HCT116 (cell line): Measurements from ENCODE around the gene FRY. TPM values are rescaled to one million over a fixed set of nuclear protein-coding genes. Genes with fewer than 3 reads are reported as not detected.

Source experiments
- ATAC-seq: fragments of 200-7000 bp; cut with Tn5 transposase; 2 replicates; pipeline ENCODE4 v1.9.1; 2020; ENCODE audit warnings: mild to moderate bottlenecking, moderate library complexity
- BruUV-seq: library from RNA; stranded (reverse); fragments of 400-500 nt; replicated peaks from 2 replicates; lab custom pipeline; 2021; lab: Mats Ljungman, UMichigan
- CTCF ChIA-PET: fragments of 300-600 bp; sonication (Branson Sonifier 250); formaldehyde crosslinking; loops from one replicate; lab custom pipeline; 2021; ENCODE audit warnings: antibody characterized with exemption; lab: Charles Lee
- POLR2A ChIA-PET: fragments of 300-600, 350-600 bp; sonication (Branson Sonifier 250); formaldehyde crosslinking; loops from one replicate; lab custom pipeline; 2021; ENCODE audit warnings: antibody characterized with exemption; lab: Charles Lee
- RAD21 ChIA-PET, 2 experiments: fragments of 300-600 bp; sonication (Branson Sonifier 250); formaldehyde crosslinking; loops; one replicate each; lab custom pipeline; 2023; ENCODE audit warnings: low total read pairs in 2 of 2; ENCODE audit not compliant: uncharacterized antibody in 2 of 2, unreplicated experiment in 2 of 2, low non-redundant PET in 1 of 2; lab: Charles Lee
- DNase-seq: peaks from one replicate; pipeline ENCODE4 v3.0.0-alpha.2; 2010; ENCODE audit warnings: low read depth, low spot score
- H2AFZ ChIP-seq: fragments of 200-600 bp; shearing (Covaris generic), sonication (generic); 2 replicates; pipeline ENCODE4 v1.6.1; 2017; ENCODE audit warnings: low read depth, mixed run types, mixed read lengths, antibody characterized with exemption, low read length; ENCODE audit not compliant: poor library complexity, severe bottlenecking
- H3K27ac ChIP-seq: 2 replicates; pipeline ENCODE4 v1.5.1; 2012; ENCODE audit warnings: low read depth, low read length
- H3K27me3 ChIP-seq: fragments of 200-600 bp; sonication (generic); 2 replicates; pipeline ENCODE4 v1.6.1; 2016; ENCODE audit warnings: mixed run types, low read length, mixed read lengths; ENCODE audit not compliant: insufficient read depth
- H3K36me3 ChIP-seq, 2 experiments: fragments of 200-500 bp in 1 of 2; fragments of 200-600 bp in 1 of 2; sonication (Bioruptor generic) in 1 of 2; sonication (generic) in 1 of 2; 2 replicates each; pipeline versions ENCODE4 v1.5.1 to v1.6.1; 2014 to 2016; ENCODE audit warnings: low read length in 2 of 2, inconsistent platforms in 1 of 2, mixed read lengths in 1 of 2, mixed run types in 1 of 2; ENCODE audit not compliant: insufficient read depth in 2 of 2, control insufficient read depth in 1 of 2
- H3K4me1 ChIP-seq, 2 experiments: fragments of 200-600 bp in 1 of 2; sonication (generic) in 1 of 2; 2 replicates each; pipeline versions ENCODE4 v1.5.1 to v1.6.1; 2012 to 2017; ENCODE audit warnings: low read length in 2 of 2, inconsistent platforms in 1 of 2, mild to moderate bottlenecking in 1 of 2, mixed read lengths in 1 of 2, mixed run types in 1 of 2, moderate library complexity in 1 of 2; ENCODE audit not compliant: insufficient read depth in 2 of 2, control insufficient read depth in 1 of 2
- H3K4me2 ChIP-seq: fragments of 200-600 bp; sonication (generic); 2 replicates; pipeline ENCODE4 v1.6.1; 2017; ENCODE audit warnings: mixed run types, low read length, mixed read lengths
- H3K4me3 ChIP-seq, 2 experiments: fragments of 200-600 bp in 1 of 2; sonication (generic) in 1 of 2; replicated peaks in 1 of 2; 2 replicates each; pipeline ENCODE4 v1.5.1; 2011 to 2016; ENCODE audit warnings: low read length in 2 of 2, control low read depth in 1 of 2, low read depth in 1 of 2, mild to moderate bottlenecking in 1 of 2, mixed read lengths in 1 of 2, mixed run types in 1 of 2
- H3K79me2 ChIP-seq: fragments of 200-600 bp; sonication (generic); 2 replicates; pipeline ENCODE4 v1.6.1; 2017; ENCODE audit warnings: mild to moderate bottlenecking, mixed run types, low read length, moderate library complexity, mixed read lengths; ENCODE audit not compliant: insufficient read depth
- H3K9ac ChIP-seq: fragments of 200-600 bp; sonication (generic); 2 replicates; pipeline ENCODE4 v1.6.1; 2016; ENCODE audit warnings: low read length, mixed read lengths
- H3K9me2 ChIP-seq: fragments of 200-600 bp; sonication (generic), shearing (Covaris generic); 2 replicates; pipeline ENCODE4 v1.6.1; 2017; ENCODE audit warnings: mixed run types, mild to moderate bottlenecking, moderate library complexity; ENCODE audit not compliant: insufficient read depth
- H3K9me3 ChIP-seq, 2 experiments: fragments of 200-500 bp in 1 of 2; fragments of 200-600 bp in 1 of 2; sonication (Bioruptor generic) in 1 of 2; sonication (generic) in 1 of 2; 2 replicates each; pipeline ENCODE4 v1.6.1; 2014 to 2017; ENCODE audit warnings: low read length in 2 of 2, mixed read lengths in 2 of 2, inconsistent platforms in 1 of 2, low read depth in 1 of 2, mild to moderate bottlenecking in 1 of 2, mixed run types in 1 of 2, moderate library complexity in 1 of 2; ENCODE audit not compliant: control insufficient read depth in 1 of 2, insufficient read depth in 1 of 2
- H4K20me1 ChIP-seq: fragments of 200-600 bp; sonication (generic), shearing (Covaris generic); 2 replicates; pipeline ENCODE4 v1.6.1; 2017; ENCODE audit warnings: mixed run types, mild to moderate bottlenecking, moderate library complexity; ENCODE audit not compliant: insufficient read depth
- CBX3 ChIP-seq: IDR thresholded peaks from 2 replicates; pipeline ENCODE4 v1.6.1; 2012; ENCODE audit warnings: low read depth
- EGR1 ChIP-seq: IDR thresholded peaks from 2 replicates; pipeline ENCODE4 v1.6.1; 2012; ENCODE audit warnings: low read depth
- FOSL1 ChIP-seq: IDR thresholded peaks from 2 replicates; pipeline ENCODE4 v1.6.1; 2012; ENCODE audit warnings: low read depth
- POLR2AphosphoS5 ChIP-seq: IDR thresholded peaks from 2 replicates; pipeline ENCODE4 v1.6.1; 2011; ENCODE audit warnings: mild to moderate bottlenecking, low read depth, low read length, moderate library complexity
- REST ChIP-seq: IDR thresholded peaks from 2 replicates; pipeline ENCODE4 v1.6.1; 2012; ENCODE audit warnings: low read depth
- SRF ChIP-seq: IDR thresholded peaks from 2 replicates; pipeline ENCODE4 v1.6.1; 2012; ENCODE audit warnings: low read depth
- TCF7L2 ChIP-seq: IDR thresholded peaks from 2 replicates; pipeline ENCODE4 v1.7.0; 2011; ENCODE audit warnings: borderline replicate concordance, inconsistent platforms; ENCODE audit not compliant: insufficient read depth, insufficient read length; ENCODE audit errors: extremely low read depth
- intact Hi-C: fragments of 100-400 bp; cut with micrococcal nuclease; formaldehyde crosslinking; loops from 2 replicates; pipeline ENCODE4 v1.10.0; 2022
- total RNA-seq: library from RNA; stranded (reverse); gene quantifications from one replicate; pipeline ENCODE4 v1.2.1, GENCODE V29; 2021; ENCODE audit not compliant: unreplicated experiment
- TF ChIP-seq, protein P1 (sequence below): IDR thresholded peaks from 2 replicates; pipeline ENCODE4 v1.6.1; 2011; ENCODE audit warnings: mild to moderate bottlenecking, low read length, moderate library complexity; ENCODE audit not compliant: insufficient replicate concordance; ENCODE audit errors: extremely low read depth
- TF ChIP-seq, protein P2 (sequence below): IDR thresholded peaks from 2 replicates; pipeline ENCODE4 v1.6.1; 2012

FRY gene
- total RNA-seq, 1 experiment from 2014 or later = 1.4 TPM

- ChIA-PET POLR2A (no interaction called here), RAD21 (no interaction called here), CTCF (interaction anchor here (6.0 kb wide), 1 partner anchor 14 kb away, joined by 38 read pairs; no protein-coding TSS in a partner anchor)
- Histone ChIP-seq H3K27me3 (no peaks in the 10 kb centered on the region), H3K9me3 (no peaks in the 10 kb centered on the region), H3K4me3 (no peak overlapping the region), H3K27ac (no peak overlapping the region), H2AFZ (no peak overlapping the region), H3K79me2 (no peaks in the 10 kb centered on the region), H3K9ac (no peak overlapping the region), H3K36me3 (no peaks in the 10 kb centered on the region), H4K20me1 (no peaks in the 10 kb centered on the region), H3K9me2 (no peaks in the 10 kb centered on the region), H3K4me2 (no peak overlapping the region), H3K4me1 (no peaks in the 10 kb centered on the region)
- ATAC-seq = no peak
- DNase-seq = no peak
- BruUV-seq = no TSS peak
- TF ChIP-seq, protein P1, sequence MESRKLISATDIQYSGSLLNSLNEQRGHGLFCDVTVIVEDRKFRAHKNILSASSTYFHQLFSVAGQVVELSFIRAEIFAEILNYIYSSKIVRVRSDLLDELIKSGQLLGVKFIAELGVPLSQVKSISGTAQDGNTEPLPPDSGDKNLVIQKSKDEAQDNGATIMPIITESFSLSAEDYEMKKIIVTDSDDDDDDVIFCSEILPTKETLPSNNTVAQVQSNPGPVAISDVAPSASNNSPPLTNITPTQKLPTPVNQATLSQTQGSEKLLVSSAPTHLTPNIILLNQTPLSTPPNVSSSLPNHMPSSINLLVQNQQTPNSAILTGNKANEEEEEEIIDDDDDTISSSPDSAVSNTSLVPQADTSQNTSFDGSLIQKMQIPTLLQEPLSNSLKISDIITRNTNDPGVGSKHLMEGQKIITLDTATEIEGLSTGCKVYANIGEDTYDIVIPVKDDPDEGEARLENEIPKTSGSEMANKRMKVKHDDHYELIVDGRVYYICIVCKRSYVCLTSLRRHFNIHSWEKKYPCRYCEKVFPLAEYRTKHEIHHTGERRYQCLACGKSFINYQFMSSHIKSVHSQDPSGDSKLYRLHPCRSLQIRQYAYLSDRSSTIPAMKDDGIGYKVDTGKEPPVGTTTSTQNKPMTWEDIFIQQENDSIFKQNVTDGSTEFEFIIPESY = no peak
- no peak for TF ChIP-seq SRF
- TF ChIP-seq EGR1 = no peak
- TF ChIP-seq REST = no peak
- no peak for TF ChIP-seq CBX3
- no peak for TF ChIP-seq POLR2AphosphoS5
- TF ChIP-seq FOSL1 = no peak
- TF ChIP-seq TCF7L2 = no peak
- TF ChIP-seq, protein P2, sequence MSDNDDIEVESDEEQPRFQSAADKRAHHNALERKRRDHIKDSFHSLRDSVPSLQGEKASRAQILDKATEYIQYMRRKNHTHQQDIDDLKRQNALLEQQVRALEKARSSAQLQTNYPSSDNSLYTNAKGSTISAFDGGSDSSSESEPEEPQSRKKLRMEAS = no peak
- intact Hi-C loops = no loop called here
Observed at GRCh38 chr13:32178763-32179162, 147.2 kb downstream of the FRY start.
